GM11168 (cell line): Measurements from ENCODE around the gene ABTB2.

Source experiments
- in situ Hi-C: fragments of 300-500 bp; cut with MboI; formaldehyde crosslinking; loops from one replicate; pipeline ENCODE4 v1.12.0; 2022; ENCODE audit warnings: low sequenced_read_pairs; ENCODE audit not compliant: unreplicated experiment

ABTB2 gene

DNA sequence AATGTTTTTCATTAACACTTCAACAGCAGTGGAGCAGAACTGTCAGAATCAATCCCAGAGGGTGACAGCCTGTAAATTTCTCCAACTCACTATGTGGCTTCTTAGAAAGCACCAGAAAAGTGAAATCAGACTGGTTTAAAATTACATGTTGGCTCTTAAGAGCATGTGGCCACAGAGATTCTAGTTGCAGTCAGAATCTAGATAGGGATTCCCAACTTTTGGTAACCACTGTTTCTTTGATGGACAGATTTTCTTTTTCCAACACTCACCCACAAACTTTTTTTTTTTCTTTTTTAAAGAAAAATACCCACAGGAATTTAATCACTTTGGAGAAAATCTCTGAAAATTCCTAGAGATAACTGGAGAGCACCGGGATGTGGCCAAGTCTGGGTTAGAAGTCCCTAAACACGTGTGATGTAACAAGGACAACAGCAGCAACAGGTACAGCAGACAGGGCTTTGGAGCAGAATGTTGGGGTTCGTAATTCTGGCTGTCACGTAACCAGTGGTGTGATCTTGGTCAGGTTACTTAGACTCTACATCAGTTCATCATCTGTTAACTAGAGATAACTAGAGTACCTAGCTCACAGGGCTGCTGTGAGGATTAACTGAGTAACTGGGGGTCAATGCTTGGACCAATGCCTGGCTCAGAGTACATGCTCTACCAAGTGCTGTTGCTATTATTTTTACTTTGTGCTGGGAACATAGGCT lies 152.3 kb downstream of the ABTB2 start:
- in situ Hi-C loops, result no loop called here

DNA sequence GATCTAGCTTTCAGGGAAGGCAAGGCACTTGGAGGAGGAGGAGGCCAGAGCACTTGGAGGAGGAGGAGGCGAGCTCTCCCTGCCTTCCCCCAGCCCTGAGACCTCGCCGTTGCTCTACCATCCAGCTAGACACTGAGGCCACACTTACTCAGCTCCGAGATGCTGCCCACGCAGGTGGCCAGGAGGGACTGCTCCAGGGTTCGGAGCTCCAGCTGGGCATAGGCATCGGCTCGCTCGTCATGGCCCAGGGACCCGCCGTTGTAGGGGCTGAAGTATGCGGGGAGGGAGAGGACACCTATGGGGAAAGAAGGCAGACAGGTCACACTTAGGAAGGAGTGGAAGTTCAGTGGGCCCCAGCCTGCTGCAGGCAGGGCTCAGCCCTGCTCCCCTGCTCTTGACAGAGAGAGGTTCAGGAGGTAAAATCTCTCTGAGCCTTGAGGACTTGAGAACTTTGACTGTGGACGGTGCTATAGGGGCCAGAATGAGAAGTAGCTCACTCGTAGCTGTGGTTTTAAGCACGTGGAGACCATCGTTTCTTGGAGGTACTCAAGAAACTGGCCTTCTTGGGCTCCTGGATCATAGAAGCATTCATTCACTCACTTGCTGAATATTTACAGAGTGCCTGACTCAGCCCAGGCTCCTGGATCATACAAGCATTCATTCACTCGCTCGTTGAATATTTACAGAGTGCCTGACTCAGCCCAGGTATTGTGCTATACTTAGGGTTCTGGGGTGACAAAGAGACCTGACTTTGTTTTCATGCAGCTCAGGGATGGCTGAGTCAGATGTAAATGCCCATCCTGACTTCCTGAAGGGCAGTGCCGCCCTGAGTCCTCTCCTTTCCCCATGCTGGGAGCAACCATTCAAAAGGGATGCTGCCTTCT lies 153.2 kb downstream of the ABTB2 start:
- in situ Hi-C loops, result no loop called here

DNA sequence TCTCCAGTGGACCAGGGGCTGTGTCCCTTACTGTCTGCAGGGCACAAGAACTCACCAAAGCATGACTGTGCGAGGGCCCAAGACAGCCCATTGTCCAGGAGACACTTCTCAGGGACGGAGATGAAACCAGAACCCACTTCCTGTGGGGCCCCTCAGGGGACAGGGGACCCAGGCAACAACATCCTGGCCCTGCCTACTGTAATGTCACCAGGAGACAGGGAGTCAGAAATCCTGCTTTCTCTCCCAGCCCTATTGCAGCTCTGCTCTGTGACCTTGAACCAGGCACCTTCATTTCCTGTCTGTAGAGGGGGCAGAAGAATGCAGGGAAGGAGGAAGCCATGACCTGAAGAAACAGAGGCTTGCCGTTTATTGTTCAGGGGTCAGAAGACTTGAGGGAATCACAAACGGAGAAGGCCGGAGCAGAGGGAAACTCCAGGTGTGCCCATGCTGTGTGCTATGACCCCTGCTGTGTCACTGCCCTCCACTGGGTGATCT lies 154.4 kb downstream of the ABTB2 start:
- in situ Hi-C loops, result no loop called here

DNA sequence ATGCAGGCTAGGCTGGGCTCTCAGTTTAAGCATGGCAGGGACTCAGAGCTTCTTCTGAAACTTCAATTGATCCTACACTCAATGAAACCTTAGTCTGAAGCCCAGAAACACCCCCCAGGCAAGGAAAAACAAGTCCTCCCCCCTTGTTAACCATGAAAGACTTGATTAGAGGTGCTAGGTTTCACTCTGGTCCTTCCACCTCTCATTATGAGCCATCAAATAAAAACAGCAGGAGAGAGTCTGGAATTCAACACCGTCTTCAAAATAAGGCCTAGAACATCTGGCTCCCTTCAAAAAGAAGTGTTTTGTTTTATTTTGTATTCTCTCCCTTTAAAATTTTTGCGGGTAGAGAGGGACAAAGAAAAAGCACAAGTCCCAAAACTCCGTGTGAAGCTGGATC lies 156.7 kb downstream of the ABTB2 start:
- in situ Hi-C loops, result no loop called here

DNA sequence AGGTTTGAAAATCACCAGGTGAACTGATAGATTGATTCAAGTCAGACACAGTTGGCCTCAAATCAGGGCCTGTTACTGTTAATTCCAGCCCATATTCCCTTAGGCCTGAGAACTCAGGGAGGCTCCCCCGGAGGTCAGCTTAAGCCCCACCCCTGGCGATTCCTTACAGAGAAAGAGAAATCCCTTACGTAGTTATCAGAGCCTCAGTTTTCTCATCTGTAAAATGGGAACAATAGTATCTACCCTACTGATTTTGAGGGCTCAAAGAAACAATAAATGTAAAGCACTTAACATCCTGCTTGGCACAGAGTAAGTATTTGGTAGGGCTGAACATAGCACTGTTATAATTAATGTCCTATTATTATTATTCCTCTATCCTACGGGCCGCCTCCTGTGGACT lies 158.3 kb downstream of the ABTB2 start:
- in situ Hi-C loops, result no loop called here

DNA sequence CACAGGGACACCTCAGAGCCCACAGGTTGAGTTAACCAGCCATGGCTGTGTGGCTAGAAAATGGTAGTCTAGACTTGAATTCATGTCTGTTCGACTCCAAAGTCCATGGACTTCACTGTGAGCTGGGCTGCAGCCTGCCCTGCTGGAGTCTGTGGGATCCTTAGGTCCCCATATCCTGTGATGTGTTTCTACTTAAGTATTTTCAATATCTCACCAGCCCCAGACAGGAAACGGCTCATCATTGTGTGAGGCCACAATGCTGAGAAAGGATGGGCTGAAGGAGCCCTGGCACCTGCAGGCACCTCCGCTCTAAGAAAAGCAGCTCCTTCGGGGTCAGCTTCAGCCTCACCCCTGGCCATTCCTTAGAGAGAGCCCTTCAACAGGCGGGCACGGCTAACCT lies 159.3 kb downstream of the ABTB2 start:
- in situ Hi-C loops, result no loop called here

DNA sequence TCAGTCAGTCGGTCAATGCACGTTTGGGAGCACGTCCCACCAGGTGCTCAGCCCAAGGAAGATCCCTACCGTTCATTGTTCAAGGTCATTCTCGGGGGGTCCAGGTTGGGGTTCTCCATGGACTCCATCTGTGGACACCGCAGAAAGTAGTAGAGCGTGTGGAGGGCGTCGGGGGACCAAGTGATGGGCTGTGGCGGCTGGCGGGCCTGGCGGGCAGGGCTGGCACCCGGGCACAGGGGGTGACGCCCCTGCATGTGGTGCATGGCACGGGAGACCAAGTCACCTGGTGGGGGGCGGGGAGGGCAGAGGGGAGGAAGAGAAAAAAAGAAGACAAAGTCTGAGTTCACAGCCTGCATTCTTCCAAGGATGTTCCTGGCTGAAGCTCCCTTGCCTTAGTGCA lies 160.6 kb downstream of the ABTB2 start:
- in situ Hi-C loops, result no loop called here

DNA sequence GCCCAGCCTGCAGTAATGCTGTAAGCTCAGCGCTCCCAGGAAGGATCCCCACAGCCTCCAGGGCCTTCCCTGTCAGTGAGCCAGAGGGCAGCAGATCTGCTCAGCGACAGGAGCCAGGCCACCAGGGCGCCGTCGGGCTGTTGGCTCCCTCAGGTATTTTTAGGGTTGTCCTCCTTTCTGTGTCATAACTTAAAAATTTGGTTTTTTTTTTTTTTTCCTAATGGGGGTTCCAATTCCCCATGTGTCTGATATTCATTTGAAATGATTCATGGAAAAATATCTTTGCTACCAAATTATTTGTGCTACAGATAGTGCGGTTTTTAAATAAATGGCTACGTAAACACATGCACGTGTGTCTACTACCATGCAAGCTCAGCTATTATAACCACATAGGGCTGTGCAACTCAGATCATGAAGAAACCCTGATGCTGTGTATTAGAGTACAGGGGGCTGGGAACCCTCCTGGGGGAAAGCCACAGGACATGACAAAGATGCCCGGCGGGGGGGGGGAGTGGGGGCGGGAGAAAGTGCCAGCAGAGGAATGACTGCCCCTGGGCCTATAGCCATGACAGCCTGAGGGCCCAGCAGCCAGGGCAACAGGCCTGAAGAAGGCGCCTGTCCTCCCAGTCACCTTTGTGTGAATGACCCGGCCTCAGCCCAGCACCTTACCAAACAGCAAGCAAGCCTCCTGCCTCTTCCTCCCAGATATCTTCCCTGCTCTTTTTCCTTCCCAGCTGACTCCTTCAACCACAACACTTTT lies 163.1 kb downstream of the ABTB2 start:
- in situ Hi-C loops, result no loop called here

DNA sequence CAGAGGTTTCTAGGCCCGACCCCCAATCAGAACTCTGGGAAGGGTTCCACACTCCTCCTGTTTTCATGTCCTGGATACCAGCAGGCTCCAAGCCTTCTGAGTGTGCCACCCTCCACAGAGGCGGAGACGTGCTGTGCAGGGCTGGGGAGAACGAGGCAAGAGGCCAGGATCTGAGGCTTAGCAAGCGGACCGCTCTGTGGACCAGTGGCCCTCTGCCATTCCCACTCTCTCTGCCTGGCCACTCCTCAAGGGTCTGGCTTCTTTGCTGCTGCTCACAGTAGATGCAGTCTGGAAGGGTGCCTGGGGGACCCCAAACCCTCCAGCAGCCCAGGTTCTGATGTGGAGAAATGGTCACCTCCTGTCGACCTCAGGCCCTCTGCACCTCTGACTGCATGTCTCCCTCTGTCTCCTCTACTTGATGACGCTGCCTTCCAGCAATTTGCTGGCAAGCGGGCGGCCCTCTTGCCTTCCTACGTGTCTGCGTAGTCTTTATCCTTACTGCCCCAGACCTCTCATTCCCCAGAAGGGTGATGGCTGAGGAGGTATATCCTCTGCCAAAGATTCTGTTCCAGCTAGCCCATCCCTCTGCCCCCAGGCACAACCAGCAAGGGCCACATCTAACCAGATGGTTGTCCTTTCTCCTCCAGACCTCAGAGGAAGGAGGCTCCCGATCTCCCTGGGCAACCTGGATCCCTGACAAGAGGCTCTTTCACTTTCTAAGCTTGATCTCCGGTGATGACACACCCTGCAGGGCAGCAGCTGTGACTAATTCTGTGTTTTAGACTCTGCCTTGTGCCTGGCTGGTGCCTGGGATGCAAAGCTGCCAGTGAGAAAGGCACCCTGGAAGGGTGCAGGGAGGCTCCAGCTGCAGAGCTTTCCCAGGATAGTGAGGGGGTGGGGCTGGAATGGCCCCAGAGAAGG lies 165.1 kb downstream of the ABTB2 start:
- in situ Hi-C loops, result no loop called here

DNA sequence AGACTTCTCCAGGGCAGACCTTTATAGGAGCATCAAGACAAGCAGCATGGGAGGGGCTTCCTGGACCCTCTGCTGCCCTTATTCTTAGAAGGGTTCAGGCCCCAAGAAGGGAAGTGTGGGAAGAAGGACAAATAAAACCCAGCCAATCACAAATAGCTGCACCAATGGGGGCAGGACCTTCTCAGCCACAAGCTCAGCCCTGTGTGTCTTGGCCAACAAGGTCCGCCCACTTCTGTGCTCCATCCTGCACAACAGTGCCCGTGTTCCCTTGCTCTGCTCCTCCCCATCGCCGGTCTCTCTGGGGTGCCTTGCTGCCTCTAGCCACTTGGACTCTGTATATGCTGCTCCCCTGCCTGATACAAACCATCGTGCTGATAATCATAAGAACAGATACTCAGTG lies 166.2 kb downstream of the ABTB2 start:
- in situ Hi-C loops, result no loop called here

DNA sequence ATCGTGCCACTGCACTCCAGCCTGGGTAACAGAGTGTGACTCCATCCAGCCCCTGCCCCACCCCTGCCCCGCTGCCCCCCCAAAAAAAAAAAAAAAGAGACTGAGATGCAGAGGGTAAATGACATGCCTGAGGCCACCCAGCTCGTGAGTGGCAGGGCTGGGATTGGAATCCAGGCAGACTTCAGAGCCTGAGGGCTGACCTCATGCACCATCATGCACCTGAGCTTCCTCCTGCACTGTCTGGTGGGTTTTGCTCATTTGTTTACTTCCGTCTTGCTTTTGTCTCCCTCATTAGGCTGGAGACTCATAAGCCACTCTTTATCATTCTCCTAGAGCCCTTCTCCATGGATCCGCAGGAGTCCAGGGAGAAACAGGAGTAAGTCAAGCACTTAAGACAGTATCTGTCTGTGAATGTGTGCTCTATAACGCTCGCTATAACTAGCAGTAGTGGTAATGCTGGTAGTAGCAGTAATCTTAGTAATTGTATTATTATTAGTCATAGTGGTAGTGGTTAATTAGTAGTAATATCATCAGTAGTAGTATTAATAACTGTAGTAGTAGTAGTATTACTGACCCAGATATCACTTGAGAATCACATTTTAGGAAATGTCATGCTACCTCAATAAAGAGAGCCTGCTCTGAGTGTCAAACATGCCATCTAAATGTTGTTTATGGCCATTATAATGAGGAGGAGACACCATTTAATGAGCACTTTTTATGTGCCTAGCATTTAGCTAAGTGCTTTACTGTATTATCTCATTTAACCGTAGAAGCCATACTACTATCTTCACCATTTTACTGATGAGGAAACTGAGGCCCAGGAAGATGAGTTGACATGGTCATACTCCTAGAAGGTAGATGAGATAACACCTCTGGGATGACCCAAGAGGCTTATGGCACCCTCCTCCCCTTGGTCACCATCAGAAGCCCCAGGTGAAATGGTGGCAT lies 167.3 kb downstream of the ABTB2 start:
- in situ Hi-C loops, result no loop called here

DNA sequence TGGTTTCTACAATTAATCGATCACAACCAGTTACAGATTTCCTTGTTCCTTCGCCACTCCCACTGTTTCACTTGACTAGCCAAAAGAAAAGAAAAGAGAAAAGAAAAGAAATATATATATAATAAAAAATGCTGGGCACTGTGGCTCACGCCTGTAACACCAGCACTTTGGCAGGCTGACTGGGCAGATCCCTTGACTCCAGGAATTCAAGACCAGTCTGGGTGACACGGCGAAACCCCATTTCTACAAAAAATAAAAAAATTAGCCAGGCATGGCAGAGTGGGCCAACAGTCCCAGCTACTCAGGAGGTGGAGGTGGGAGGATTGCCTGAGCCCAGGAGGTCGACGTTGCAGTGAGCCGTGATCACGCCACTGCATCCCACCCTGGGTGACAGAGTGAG lies 168.6 kb downstream of the ABTB2 start:
- in situ Hi-C loops, result no loop called here

DNA sequence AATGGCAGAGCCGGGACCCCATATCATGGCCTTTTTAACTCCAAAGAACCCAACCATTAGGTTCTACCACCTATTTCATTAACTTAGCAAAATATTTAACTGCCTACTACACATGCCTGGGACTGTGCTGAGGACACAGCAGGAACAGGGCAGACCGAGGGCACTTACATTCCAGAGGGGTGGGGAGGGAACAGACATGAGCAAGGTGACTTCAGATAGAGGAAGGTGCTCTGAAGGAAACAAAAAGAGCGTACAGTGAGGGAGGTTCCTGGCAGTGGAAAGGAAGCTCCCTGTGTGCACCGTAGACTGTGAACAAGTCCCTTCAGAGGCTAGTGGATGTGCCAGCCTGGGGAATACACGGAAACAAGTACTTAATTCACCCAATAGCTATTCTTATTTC lies 169.6 kb downstream of the ABTB2 start:
- in situ Hi-C loops, result no loop called here

DNA sequence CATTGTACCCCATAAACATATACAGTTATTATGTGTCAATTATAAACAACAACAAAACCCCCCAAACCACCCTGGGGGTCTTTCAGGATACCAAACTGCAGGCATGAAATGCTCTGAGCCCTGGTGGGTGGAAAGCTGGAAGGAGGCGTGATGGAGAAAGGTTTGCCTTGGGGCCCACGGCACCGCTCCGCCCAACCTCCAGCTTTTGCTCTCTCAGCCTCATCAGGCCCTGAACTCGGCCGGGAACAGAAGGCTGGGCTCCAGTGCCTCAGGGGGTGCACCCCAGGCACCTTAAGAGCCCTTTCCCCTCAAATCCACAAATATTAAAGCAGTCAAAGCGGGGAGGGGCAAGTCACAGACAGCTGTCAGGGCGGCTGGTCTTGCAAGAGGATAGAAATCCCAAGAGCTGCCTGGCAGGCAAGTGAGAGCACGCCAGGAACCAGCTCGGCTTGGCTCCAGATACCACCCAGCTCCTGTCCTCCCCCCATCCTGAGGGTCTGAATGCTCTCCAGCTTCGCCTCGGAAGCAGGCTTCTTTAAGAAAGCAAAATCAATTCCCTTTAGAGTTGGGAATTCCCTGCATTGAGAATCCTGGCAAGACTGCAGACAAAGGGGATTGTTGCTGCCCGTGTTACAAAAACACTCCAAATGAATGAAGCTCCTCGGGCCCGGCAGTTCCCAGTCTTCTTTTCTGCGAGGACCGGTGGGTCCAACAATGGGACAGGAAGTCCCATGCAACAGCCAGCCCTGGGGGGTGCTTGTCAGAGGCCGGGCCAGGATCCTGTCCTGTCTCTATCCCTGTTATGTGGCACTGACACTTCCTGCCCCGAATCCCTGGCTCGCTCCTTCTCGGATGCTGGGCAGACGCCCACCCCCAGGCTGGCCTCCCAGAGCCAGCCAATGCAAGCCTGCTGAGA lies 171.6 kb downstream of the ABTB2 start:
- in situ Hi-C loops, result no loop called here

DNA sequence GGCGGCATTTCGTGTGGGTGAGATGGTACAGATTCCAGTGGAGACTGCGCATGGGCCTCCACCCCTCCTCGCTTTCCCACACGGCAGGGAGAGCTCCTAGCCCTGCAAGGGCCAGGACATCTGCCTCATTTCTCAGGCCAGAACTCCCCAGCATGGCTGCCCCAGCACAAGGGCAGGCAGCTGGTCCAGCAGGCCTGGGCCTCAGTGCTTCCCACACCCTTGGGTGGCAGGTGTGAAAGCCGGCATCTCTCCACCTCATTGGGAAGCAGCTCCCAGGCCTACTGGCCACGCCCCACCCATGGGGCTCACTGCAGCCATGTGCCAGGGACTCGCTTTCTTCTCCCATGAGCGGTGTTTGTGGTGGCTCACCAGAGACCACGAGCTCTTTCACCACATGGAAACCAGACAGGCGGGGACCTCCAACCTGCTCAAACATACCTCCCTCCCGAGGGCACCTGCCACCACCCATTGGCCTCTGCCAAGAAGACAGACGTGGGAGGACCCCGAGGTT lies 173.2 kb downstream of the ABTB2 start:
- in situ Hi-C loops, result no loop called here

DNA sequence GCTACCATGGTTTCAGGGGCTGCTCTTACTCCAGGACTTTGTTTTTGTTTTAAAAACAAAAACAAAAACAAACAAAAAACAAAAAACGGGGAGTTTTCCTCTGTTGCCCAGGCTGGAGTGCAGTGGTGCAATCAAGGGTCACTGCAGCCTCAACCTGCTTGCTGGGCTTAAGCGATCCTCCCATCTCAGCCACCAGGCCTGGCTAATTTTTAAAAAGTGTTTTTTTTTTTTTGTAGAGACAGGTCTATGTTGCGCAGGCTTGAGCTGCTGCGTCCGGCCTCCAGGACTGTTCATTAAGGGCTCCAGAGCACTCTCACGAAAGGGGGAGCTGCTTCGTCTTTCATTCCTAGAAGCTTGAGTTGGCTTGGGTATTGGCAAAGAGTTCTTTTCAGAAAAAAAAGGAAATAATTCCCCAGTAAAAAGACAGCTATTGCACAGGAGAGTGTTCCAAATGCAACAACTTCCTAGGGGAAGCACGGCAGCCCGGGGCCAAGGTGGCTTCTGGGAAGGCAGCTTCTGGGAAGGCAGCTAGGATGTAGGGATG lies 173.9 kb downstream of the ABTB2 start:
- in situ Hi-C loops, result no loop called here
